Lower leg skin (tissue), 3 donors: ENCODE data around the gene SMAP1.

ENCODE experiments used
- POLR2A ChIP-seq, 2 donors: fragments of 450-650 bp; IDR thresholded peaks; one replicate each; pipeline ENCODE4 v1.6.1; 2016 to 2017; ENCODE audit warnings: antibody characterized with exemption in 2 of 2, mild to moderate bottlenecking in 1 of 2, moderate library complexity in 1 of 2
- TF ChIP-seq, protein P1 (sequence below), 3 donors: fragments of 450-650 bp; IDR thresholded peaks; one replicate each; pipeline ENCODE4 v1.5.1; 2016; ENCODE audit warnings: antibody characterized with exemption in 3 of 3, mild to moderate bottlenecking in 3 of 3, moderate library complexity in 2 of 3

DNA sequence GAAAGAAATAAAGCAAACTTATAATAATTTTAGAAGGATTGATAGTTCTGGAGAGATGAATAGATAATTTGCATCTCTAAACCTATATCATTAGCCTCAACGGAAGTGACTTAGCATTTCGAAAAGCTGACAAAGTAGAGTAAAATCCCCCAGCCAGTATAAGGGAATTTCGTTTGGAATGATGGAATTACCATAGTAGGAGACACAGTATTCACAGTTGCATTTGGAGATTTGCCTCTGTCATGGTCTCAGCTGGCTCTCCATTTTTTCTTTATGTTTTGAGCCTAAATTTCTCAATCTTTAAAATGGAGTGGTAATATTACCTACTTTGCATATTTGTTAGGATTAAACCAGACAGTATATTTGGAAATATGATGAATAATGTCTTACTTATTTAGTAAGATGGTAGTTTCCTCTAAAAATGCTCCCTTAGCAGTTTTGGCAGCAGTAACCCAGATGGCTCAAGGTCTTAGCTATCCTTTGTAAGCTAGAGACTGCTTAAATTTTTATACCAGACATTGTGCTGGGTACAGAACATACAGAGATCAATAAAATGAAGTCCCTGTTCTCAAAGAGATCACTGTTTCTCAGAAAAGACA, 58.2 kb downstream of the SMAP1 start:
- TF ChIP-seq, protein P1, sequence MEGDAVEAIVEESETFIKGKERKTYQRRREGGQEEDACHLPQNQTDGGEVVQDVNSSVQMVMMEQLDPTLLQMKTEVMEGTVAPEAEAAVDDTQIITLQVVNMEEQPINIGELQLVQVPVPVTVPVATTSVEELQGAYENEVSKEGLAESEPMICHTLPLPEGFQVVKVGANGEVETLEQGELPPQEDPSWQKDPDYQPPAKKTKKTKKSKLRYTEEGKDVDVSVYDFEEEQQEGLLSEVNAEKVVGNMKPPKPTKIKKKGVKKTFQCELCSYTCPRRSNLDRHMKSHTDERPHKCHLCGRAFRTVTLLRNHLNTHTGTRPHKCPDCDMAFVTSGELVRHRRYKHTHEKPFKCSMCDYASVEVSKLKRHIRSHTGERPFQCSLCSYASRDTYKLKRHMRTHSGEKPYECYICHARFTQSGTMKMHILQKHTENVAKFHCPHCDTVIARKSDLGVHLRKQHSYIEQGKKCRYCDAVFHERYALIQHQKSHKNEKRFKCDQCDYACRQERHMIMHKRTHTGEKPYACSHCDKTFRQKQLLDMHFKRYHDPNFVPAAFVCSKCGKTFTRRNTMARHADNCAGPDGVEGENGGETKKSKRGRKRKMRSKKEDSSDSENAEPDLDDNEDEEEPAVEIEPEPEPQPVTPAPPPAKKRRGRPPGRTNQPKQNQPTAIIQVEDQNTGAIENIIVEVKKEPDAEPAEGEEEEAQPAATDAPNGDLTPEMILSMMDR (IDR thresholded peaks at IDR 0.05) = no peak
- no peak for TF ChIP-seq POLR2A (IDR thresholded peaks at IDR 0.05)
